Stimulated activated CD8-positive, alpha-beta memory T cell treated with anti-CD3 and anti-CD28 coated beads, Interleukin-15, amount 100 ng/mL, for 24 hours (primary cell): ENCODE data around the gene NRP2.

Source experiments
- DNase-seq: peaks from one replicate; pipeline ENCODE4 v3.0.0-alpha.2; 2020; ENCODE audit warnings: low read depth

The NRP2 gene

GRCh38 chr2:205682239-205682970 lies at the start of gene NRP2:
NRP2 (plus strand) TSS chr2:205682501; CDS start chr2:205683291, 790 bp downstream.
- no peak for DNase-seq

GRCh38 chr2:205633994-205634393 lies 48.3 kb upstream of the NRP2 start:
- DNase-seq: no peak

GRCh38 chr2:205636549-205637319 lies 45.6 kb upstream of the NRP2 start:
- DNase-seq: no peak

GRCh38 chr2:205637320-205637602 lies 45.0 kb upstream of the NRP2 start:
- DNase-seq: no peak

- no peak for DNase-seq
Observed at GRCh38 chr2:205637779-205638503, 44.4 kb upstream of the NRP2 start.

- DNase-seq: no peak
Observed at GRCh38 chr2:205640716-205641115, 41.6 kb upstream of the NRP2 start.

GRCh38 chr2:205642599-205643356 lies 39.5 kb upstream of the NRP2 start:
- DNase-seq: no peak

GRCh38 chr2:205643391-205643885 lies 38.9 kb upstream of the NRP2 start:
- DNase-seq: no peak

GRCh38 chr2:205644018-205644417 lies 38.3 kb upstream of the NRP2 start:
- DNase-seq: no peak

GRCh38 chr2:205646680-205647079 lies 35.6 kb upstream of the NRP2 start:
- DNase-seq: no peak

GRCh38 chr2:205650450-205650849 lies 31.9 kb upstream of the NRP2 start:
- no peak for DNase-seq

- no peak for DNase-seq
Observed at GRCh38 chr2:205650931-205651330, 31.4 kb upstream of the NRP2 start.

GRCh38 chr2:205651719-205652118 lies 30.6 kb upstream of the NRP2 start:
- DNase-seq: no peak

- no peak for DNase-seq
Observed at GRCh38 chr2:205654878-205655605, 27.3 kb upstream of the NRP2 start.

GRCh38 chr2:205655779-205656456 lies 26.4 kb upstream of the NRP2 start:
- no peak for DNase-seq

- no peak for DNase-seq
Observed at GRCh38 chr2:205656461-205656860, 25.8 kb upstream of the NRP2 start.

GRCh38 chr2:205656941-205657340 lies 25.4 kb upstream of the NRP2 start:
- DNase-seq: no peak

GRCh38 chr2:205657579-205657978 lies 24.7 kb upstream of the NRP2 start:
- DNase-seq: no peak

GRCh38 chr2:205658068-205658467 lies 24.2 kb upstream of the NRP2 start:
- DNase-seq: no peak

GRCh38 chr2:205658572-205658971 lies 23.7 kb upstream of the NRP2 start:
- DNase-seq: no peak

- DNase-seq: no peak
Observed at GRCh38 chr2:205659922-205660321, 22.4 kb upstream of the NRP2 start.
